A204.1 (cell line): ENCODE data around the gene TTLL10.

Experiments
- FAIRE-seq: peaks from 2 replicates; lab custom pipeline; 2012; peaks lifted over from hg19 to GRCh38; lab: Jason Lieb, UNC

Gene TTLL10

GRCh38 chr1:1173793-1174415, at the start of gene TTLL10:
TTLL10 (plus strand) TSS chr1:1173880; CDS start chr1:1179216, 5,336 bp downstream.
- no peak for FAIRE-seq

GRCh38 chr1:1124508-1124785, 49.2 kb upstream of the TTLL10 start:
- no peak for FAIRE-seq

- no peak for FAIRE-seq
Measured at GRCh38 chr1:1124786-1125642, 48.7 kb upstream of the TTLL10 start.

- FAIRE-seq, result no peak
Measured at GRCh38 chr1:1125945-1126344, 47.7 kb upstream of the TTLL10 start.

GRCh38 chr1:1127551-1128451, 45.9 kb upstream of the TTLL10 start:
- FAIRE-seq, result no peak

- FAIRE-seq, result no peak
Measured at GRCh38 chr1:1128454-1129139, 45.1 kb upstream of the TTLL10 start.

GRCh38 chr1:1129381-1129821, 44.3 kb upstream of the TTLL10 start:
- FAIRE-seq, result no peak

- no peak for FAIRE-seq
Measured at GRCh38 chr1:1130206-1131120, 43.2 kb upstream of the TTLL10 start.

GRCh38 chr1:1132042-1132950, 41.4 kb upstream of the TTLL10 start:
- no peak for FAIRE-seq

GRCh38 chr1:1132956-1133750, 40.5 kb upstream of the TTLL10 start:
- no peak for FAIRE-seq

- FAIRE-seq, result no peak
Measured at GRCh38 chr1:1134300-1134970, 39.2 kb upstream of the TTLL10 start.

- no peak for FAIRE-seq
Measured at GRCh38 chr1:1135339-1136136, 38.1 kb upstream of the TTLL10 start.

GRCh38 chr1:1136547-1137230, 37.0 kb upstream of the TTLL10 start:
- no peak for FAIRE-seq

GRCh38 chr1:1137256-1138045, 36.2 kb upstream of the TTLL10 start:
- no peak for FAIRE-seq

- FAIRE-seq, result no peak
Measured at GRCh38 chr1:1140673-1141072, 33.0 kb upstream of the TTLL10 start.

- FAIRE-seq, result no peak
Measured at GRCh38 chr1:1141244-1141910, 32.3 kb upstream of the TTLL10 start.
